K562 (cell line): Measurements from ENCODE around the gene C11orf54. TPM values are rescaled to one million over a fixed set of nuclear protein-coding genes. Genes with fewer than 3 reads are reported as not detected.

ENCODE experiments used
- ATAC-seq: fragments of 200-7000 bp; cut with Tn5 transposase; 3 replicates; pipeline ENCODE4 v1.9.1; 2020; ENCODE audit warnings: moderate library complexity
- BruUV-seq: library from RNA; stranded (reverse); fragments of 400-500 nt; replicated peaks from 2 replicates; lab custom pipeline; 2021; lab: Mats Ljungman, UMichigan
- CTCF ChIA-PET: fragments of 300-600 bp; formaldehyde crosslinking; extraction: SDS; loops from one replicate; lab custom pipeline; 2021; ENCODE audit warnings: low intra/inter-chr PET ratio; lab: Yijun Ruan, JAX
- POLR2A ChIA-PET: fragments of 300-600, 350-650 bp; sonication (Branson Sonifier 250); formaldehyde crosslinking; extraction: SDS; loops from one replicate; lab custom pipeline; 2021; ENCODE audit warnings: antibody characterized with exemption, inconsistent platforms; lab: Yijun Ruan, JAX
- DNase-seq, 4 experiments: peaks; one replicate each; pipeline versions ENCODE4 v3.0.0 to v3.0.0-alpha.2; 2011 to 2018; ENCODE audit warnings: low spot score in 3 of 4, mixed read lengths in 3 of 4; ENCODE audit errors: extremely low read depth in 1 of 4
- FAIRE-seq: peaks from 2 replicates; lab custom pipeline; 2011; peaks lifted over from hg19 to GRCh38; lab: Jason Lieb, UNC
- H2AFZ ChIP-seq: 2 replicates; pipeline ENCODE4 v1.6.0; 2011; ENCODE audit warnings: low read depth, low read length, control low read depth, inconsistent platforms
- H3K27ac ChIP-seq: fragments of 200-600 bp; 3 replicates; pipeline ENCODE4 v1.8.0; 2011; ENCODE audit warnings: low read depth, mild to moderate bottlenecking, control low read depth, inconsistent platforms, low read length, moderate library complexity, mixed read lengths; ENCODE audit errors: extremely low read depth
- H3K27me3 ChIP-seq, 2 experiments: fragments of 300-600 bp in 1 of 2; 2 replicates in 1 of 2; 3 replicates in 1 of 2; pipeline versions ENCODE4 v1.6.0 to v1.8.0; 2011; ENCODE audit warnings: inconsistent platforms in 2 of 2, low read length in 2 of 2, mild to moderate bottlenecking in 1 of 2, mixed read lengths in 1 of 2, moderate library complexity in 1 of 2; ENCODE audit not compliant: control insufficient read depth in 2 of 2, insufficient read depth in 2 of 2
- H3K36me3 ChIP-seq: fragments of 300-600 bp; 3 replicates; pipeline ENCODE4 v1.8.0; 2011; ENCODE audit warnings: mild to moderate bottlenecking, low read length, inconsistent platforms; ENCODE audit not compliant: control insufficient read depth, insufficient read depth
- H3K4me1 ChIP-seq, 2 experiments: fragments of 200-600 bp in 1 of 2; replicated peaks in 1 of 2; 2 replicates in 1 of 2; 3 replicates in 1 of 2; pipeline versions ENCODE4 v1.5.1 to v1.8.0; 2011; ENCODE audit warnings: inconsistent platforms in 2 of 2, low read length in 2 of 2, mild to moderate bottlenecking in 1 of 2, mixed read lengths in 1 of 2, moderate library complexity in 1 of 2; ENCODE audit not compliant: control insufficient read depth in 2 of 2, insufficient read depth in 2 of 2
- H3K4me2 ChIP-seq: 2 replicates; pipeline ENCODE4 v1.6.1; 2011; ENCODE audit warnings: low read length, control low read depth, inconsistent platforms, mixed read lengths; ENCODE audit not compliant: insufficient read depth
- H3K4me3 ChIP-seq: fragments of 200-600 bp; sonication (generic), shearing (Covaris generic); 2 replicates; pipeline ENCODE4 v1.5.1; 2016; ENCODE audit warnings: control low read depth, inconsistent platforms
- H3K79me2 ChIP-seq: fragments of 200-600 bp; 3 replicates; pipeline ENCODE4 v1.8.0; 2011; ENCODE audit warnings: low read length, inconsistent platforms; ENCODE audit not compliant: control insufficient read depth, insufficient read depth
- H3K9ac ChIP-seq, 2 experiments: 2 replicates each; pipeline versions ENCODE4 v1.6.0 to v1.6.1; 2011; ENCODE audit warnings: low read depth in 2 of 2, low read length in 2 of 2, control low read depth in 1 of 2, inconsistent platforms in 1 of 2, mild to moderate bottlenecking in 1 of 2, mixed read lengths in 1 of 2; ENCODE audit not compliant: insufficient read depth in 1 of 2
- H3K9me1 ChIP-seq: one replicate; pipeline ENCODE4 v1.6.0; 2011; ENCODE audit warnings: inconsistent platforms, mild to moderate bottlenecking, low read length, moderate library complexity; ENCODE audit not compliant: control insufficient read depth, insufficient read depth
- H3K9me3 ChIP-seq: replicated peaks from 2 replicates; pipeline ENCODE4 v1.5.1; 2011; ENCODE audit warnings: low read depth, low read length, inconsistent platforms; ENCODE audit not compliant: control insufficient read depth, insufficient read depth
- H4K20me1 ChIP-seq: replicated peaks from 2 replicates; pipeline ENCODE4 v1.6.1; 2011; ENCODE audit warnings: low read length, inconsistent platforms, mixed read lengths; ENCODE audit not compliant: control insufficient read depth, insufficient read depth
- BRD4 ChIP-seq: fragments of 200-600 bp; sonication (generic); IDR thresholded peaks from 2 replicates; pipeline ENCODE4 v1.6.1; 2017; ENCODE audit warnings: inconsistent platforms
- CHD1 ChIP-seq: fragments of 200-600 bp; sonication (generic); IDR thresholded peaks from one replicate; pipeline ENCODE4 v1.6.1; 2012; ENCODE audit warnings: mild to moderate bottlenecking, moderate library complexity, low read length, inconsistent platforms
- POLR2A ChIP-seq: fragments of 450-650 bp; conservative IDR thresholded peaks from 2 replicates; pipeline ENCODE4 v1.6.1; 2016
- RBFOX2 ChIP-seq: fragments of 200-400 bp; formaldehyde crosslinking; IDR thresholded peaks from 2 replicates; pipeline ENCODE4 v1.6.1; 2017; ENCODE audit warnings: low read depth, mild to moderate bottlenecking, low read length, moderate library complexity
- WHSC1 ChIP-seq: IDR thresholded peaks from one replicate; pipeline ENCODE4 v1.6.1; 2012; ENCODE audit warnings: low read length, control low read depth, inconsistent platforms
- WGBS: fragments of 100-300 bp; shearing (Covaris generic); methylation state at CpG from one replicate; pipeline ENCODE4 v1.1.6; 2016; ENCODE audit warnings: low coverage, mixed read lengths; ENCODE audit not compliant: insufficient coverage; ENCODE audit errors: missing lambda C conversion rate; 5-methylcytosine and 5-hydroxymethylcytosine counted together
- in situ Hi-C: fragments of 300-500 bp; cut with MboI; formaldehyde crosslinking; loops from 4 replicates; pipeline ENCODE4 v1.15.0; 2018; ENCODE audit warnings: inconsistent platforms, mixed read lengths
- intact Hi-C: fragments of 100-400 bp; cut with micrococcal nuclease; formaldehyde crosslinking; loops from 2 replicates; pipeline ENCODE4 v1.14.2; 2022
- polyA plus RNA-seq, 8 experiments: library from polyadenylated mRNA; depleted of rRNA in 4 of 8; stranded (reverse) in 5 of 8; unstranded in 3 of 8; fragments of >200 nt; fragmentation: Nextera tagmentation in 2 of 8; fragmentation: Illumina TruSeq in 1 of 8; extraction: Ambion mirVana in 2 of 8; extraction: Trizol in 1 of 8; gene quantifications; 2 replicates each; pipeline versions ENCODE4 v1.2.1 to v1.2.3, GENCODE V29; 2011 to 2014; ENCODE audit warnings: inconsistent platforms in 1 of 8, missing spikeins in 1 of 8
- total RNA-seq, 7 experiments: library from RNA; depleted of rRNA in 6 of 7; stranded (reverse); fragments of >200 nt in 6 of 7; fragmentation: Illumina TruSeq in 2 of 7; extraction: Trizol in 2 of 7; gene quantifications; 2 replicates each; pipeline versions ENCODE4 v1.2.1 to v1.2.3, GENCODE V29; 2011 to 2021; ENCODE audit warnings: low replicate concordance in 1 of 7

The C11orf54 gene
- total and polyA plus RNA-seq, 9 of the 15 experiments (the other 6 are each of a cell fraction or from before 2014, with no cell fraction given): 13.4 to 33.0 (median 23.1) TPM

DNA sequence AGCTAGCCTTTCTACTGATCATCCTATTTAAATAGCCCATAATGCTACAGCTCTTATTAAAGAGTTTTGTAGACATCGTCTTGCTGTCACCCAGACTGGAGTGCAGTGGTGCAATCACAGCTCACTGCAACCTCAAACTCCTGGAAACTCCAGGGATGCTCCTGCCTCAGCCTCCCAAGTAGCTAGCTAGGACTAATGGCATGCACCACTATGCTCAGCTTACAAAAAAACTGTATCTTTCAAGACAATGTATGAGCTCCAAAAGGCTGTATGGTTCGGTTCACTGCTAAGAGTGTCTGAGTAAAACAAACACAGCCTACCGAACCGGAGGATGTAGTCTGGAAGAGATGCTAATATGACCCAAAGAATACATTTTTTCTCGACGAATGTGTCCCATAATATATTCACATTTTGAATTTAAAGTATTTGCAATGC lies 2.8 kb upstream of the C11orf54 start:
- intact Hi-C loops (no loop called here), in situ Hi-C loops (no loop called here)
- ATAC-seq (no peak), DNase-seq (no peak), FAIRE-seq (no peak)
- POLR2A ChIA-PET: interaction anchor here (0.6 to 5.1 kb wide), 7 partner anchors 10 to 46 kb away, joined by 3 to 98 read pairs (median 5); partner anchors contain the start of gene MED17
- Histone ChIP-seq H3K27me3 (no peaks in the 10 kb centered on the region), H2AFZ (no peak overlapping the region), H3K9me1 (no peaks in the 10 kb centered on the region), H3K9ac (peak overlapping the region; percentile 77 to 99; a peak in 3 of 4 replicates), H3K4me1 (peaks cover 4 to 9% of the 10 kb centered on the region in 2 experiments; a peak in 4 of 5 replicates), H3K4me3 (peak overlapping the region; percentile 79), H3K4me2 (peak overlapping the region; percentile 95), H3K36me3 (peaks cover 74% of the 10 kb centered on the region), H3K9me3 (no peaks in the 10 kb centered on the region), H3K79me2 (peaks cover 94% of the 10 kb centered on the region), H3K27ac (peak overlapping the region; percentile 98), H4K20me1 (peaks cover 4% of the 10 kb centered on the region)
- peak; percentile 11; the same call in 1 of the 2 replicates for TF ChIP-seq POLR2A
- TF ChIP-seq WHSC1: no peak
- TF ChIP-seq BRD4: no peak
- TF ChIP-seq RBFOX2: peak; percentile 7; the same call in 1 of the 2 replicates
- TF ChIP-seq CHD1: peak; percentile 40
- 1% methylated on average over 6 of the region's 6 CpGs for WGBS
- BruUV-seq: no TSS peak
- CTCF ChIA-PET: no interaction called here
